Naive B cell (primary cell): ENCODE measurements around the gene PTPN7. TPM values are rescaled to one million over a fixed set of nuclear protein-coding genes. Genes with fewer than 3 reads are reported as not detected.
"Not testable (repeated sequence)": the region's sequence is repeated elsewhere in the genome, so short reads cannot be mapped to it uniquely, and the experiment has no call there.

ENCODE experiments used
- ATAC-seq, 2 donors: fragments of 150-1000 bp; cut with Tn5 transposase; 2 replicates each; pipeline ENCODE4 v1.10.0; 2021; ENCODE audit warnings: low read depth in 2 of 2, mild to moderate bottlenecking in 2 of 2, moderate library complexity in 2 of 2
- DNase-seq: peaks from one replicate; pipeline ENCODE4 v3.0.0; 2022
- H3K27ac Mint-ChIP-seq, 6 donors: one replicate each; pipeline ENCODE4 v1.8.0; 2020 to 2022; ENCODE audit warnings: mild to moderate bottlenecking in 6 of 6, mixed read lengths in 6 of 6, moderate library complexity in 5 of 6, inconsistent platforms in 2 of 6
- H3K27me3 Mint-ChIP-seq, 3 donors: one replicate each; pipeline ENCODE4 v1.8.0; 2021 to 2022; ENCODE audit warnings: mixed read lengths in 3 of 3, mild to moderate bottlenecking in 1 of 3
- H3K36me3 Mint-ChIP-seq, 2 donors: one replicate each; pipeline ENCODE4 v1.8.0; 2020 to 2022; ENCODE audit warnings: mixed read lengths in 2 of 2, inconsistent platforms in 1 of 2, mild to moderate bottlenecking in 1 of 2
- H3K4me1 Mint-ChIP-seq, 3 donors: one replicate each; pipeline ENCODE4 v1.8.0; 2020 to 2022; ENCODE audit warnings: mixed read lengths in 3 of 3, inconsistent platforms in 1 of 3, mild to moderate bottlenecking in 1 of 3, moderate library complexity in 1 of 3
- H3K4me3 Mint-ChIP-seq, 8 donors: one replicate each; pipeline ENCODE4 v1.8.0; 2020 to 2022; ENCODE audit warnings: mild to moderate bottlenecking in 8 of 8, mixed read lengths in 8 of 8, moderate library complexity in 8 of 8, inconsistent platforms in 2 of 8
- H3K9me3 Mint-ChIP-seq, 7 donors: one replicate each; pipeline ENCODE4 v1.8.0; 2020 to 2022; ENCODE audit warnings: mixed read lengths in 7 of 7, mild to moderate bottlenecking in 5 of 7, inconsistent platforms in 2 of 7, moderate library complexity in 1 of 7
- polyA plus RNA-seq, 6 donors: library from polyadenylated mRNA; unstranded; fragments of 300-500 nt; fragmentation: Illumina TruSeq; gene quantifications; one replicate each; pipeline ENCODE4 v1.2.3, GENCODE V29; 2021; ENCODE audit warnings: low read depth in 6 of 6

Gene PTPN7
- polyA plus RNA-seq, 6 donors from 2014 or later: 19.0 to 41.5 (median 22.9) TPM

DNA sequence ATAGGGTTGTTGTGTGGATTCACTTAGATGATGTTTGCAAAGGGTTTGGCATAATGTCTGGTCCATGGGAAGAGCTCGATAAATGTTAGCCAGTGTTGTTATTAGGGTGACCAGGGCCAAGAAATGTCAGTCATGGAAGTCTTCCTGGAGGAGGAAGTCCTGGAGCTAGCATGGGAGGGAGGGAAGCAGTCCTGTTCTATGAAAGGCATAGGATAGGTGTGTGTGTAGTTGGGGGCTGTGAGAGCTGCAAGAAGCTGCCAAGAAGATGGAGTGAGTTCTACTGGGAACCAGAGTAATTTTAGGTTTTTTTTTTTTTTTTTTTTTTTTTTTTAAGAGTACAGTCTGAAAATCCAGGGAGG, 37.9 kb upstream of the PTPN7 start:
- ATAC-seq: no peak
- Mint-ChIP-seq H3K9me3 (no peaks in the 10 kb centered on the region), H3K36me3 (no peaks in the 10 kb centered on the region), H3K4me3 (no peak overlapping the region), H3K27ac (peak overlapping the region in 1 of 6 donors; percentile 49), H3K27me3 (peaks cover 37 to 74% (median 70%) of the 10 kb centered on the region in 3 donors), H3K4me1 (peaks cover 15 to 22% (median 18%) of the 10 kb centered on the region in 3 donors)
- no peak for DNase-seq

- DNase-seq (no peak), ATAC-seq (no peak)
- H3K27ac Mint-ChIP-seq: no peak overlapping the region
- peaks cover 37 to 80% (median 72%) of the 10 kb centered on the region in 3 donors for H3K27me3 Mint-ChIP-seq
- no peaks in the 10 kb centered on the region for H3K36me3 Mint-ChIP-seq
- H3K4me1 Mint-ChIP-seq: peaks cover 15 to 24% (median 19%) of the 10 kb centered on the region in 3 donors
- H3K9me3 Mint-ChIP-seq: no peaks in the 10 kb centered on the region
- no peak overlapping the region for H3K4me3 Mint-ChIP-seq
Measured at GRCh38 chr1:202197653-202198365, 37.4 kb upstream of the PTPN7 start.

GRCh38 chr1:202194328-202194648, 33.9 kb upstream of the PTPN7 start:
- DNase-seq (no peak), ATAC-seq (no peak)
- Mint-ChIP-seq H3K4me1 (peaks cover 16 to 19% (median 19%) of the 10 kb centered on the region in 3 donors), H3K9me3 (no peaks in the 10 kb centered on the region), H3K36me3 (no peaks in the 10 kb centered on the region), H3K27me3 (peaks cover 34 to 76% (median 61%) of the 10 kb centered on the region in 3 donors), H3K4me3 (peak overlapping the region in 4 of 8 donors; percentile 34 to 86 (median 60)), H3K27ac (peak overlapping the region in 1 of 6 donors; percentile 86)

- ATAC-seq (peak; percentile 43 to 46), DNase-seq (peak; percentile 15)
- H3K4me1 Mint-ChIP-seq: peaks cover 11 to 19% (median 19%) of the 10 kb centered on the region in 3 donors
- H3K36me3 Mint-ChIP-seq: no peaks in the 10 kb centered on the region
- H3K4me3 Mint-ChIP-seq: peak within 1 kb of the TSS in 6 of 8 donors; percentile 54 to 90 (median 72)
- peaks cover 34 to 70% (median 56%) of the 10 kb centered on the region in 3 donors for H3K27me3 Mint-ChIP-seq
- H3K9me3 Mint-ChIP-seq: no peaks in the 10 kb centered on the region
- H3K27ac Mint-ChIP-seq: peak within 1 kb of the TSS in 1 of 6 donors; percentile 86
Measured at GRCh38 chr1:202193614-202194327, 33.4 kb upstream of the PTPN7 start, which contains the start of gene LGR6. LGR6 (plus strand) TSS chr1:202193799; CDS start chr1:202193990, 191 bp downstream.

- Mint-ChIP-seq H3K9me3 (no peaks in the 10 kb centered on the region), H3K27ac (no peak overlapping the region), H3K27me3 (peaks cover 28 to 66% (median 49%) of the 10 kb centered on the region in 3 donors), H3K4me1 (peaks cover 13 to 20% (median 15%) of the 10 kb centered on the region in 3 donors), H3K36me3 (no peaks in the 10 kb centered on the region), H3K4me3 (peak overlapping the region in 6 of 8 donors; percentile 54 to 90 (median 67))
- ATAC-seq (peak; percentile 54 to 65), DNase-seq (peak; percentile 56)
Measured at GRCh38 chr1:202192770-202193613, 32.6 kb upstream of the PTPN7 start.

DNA sequence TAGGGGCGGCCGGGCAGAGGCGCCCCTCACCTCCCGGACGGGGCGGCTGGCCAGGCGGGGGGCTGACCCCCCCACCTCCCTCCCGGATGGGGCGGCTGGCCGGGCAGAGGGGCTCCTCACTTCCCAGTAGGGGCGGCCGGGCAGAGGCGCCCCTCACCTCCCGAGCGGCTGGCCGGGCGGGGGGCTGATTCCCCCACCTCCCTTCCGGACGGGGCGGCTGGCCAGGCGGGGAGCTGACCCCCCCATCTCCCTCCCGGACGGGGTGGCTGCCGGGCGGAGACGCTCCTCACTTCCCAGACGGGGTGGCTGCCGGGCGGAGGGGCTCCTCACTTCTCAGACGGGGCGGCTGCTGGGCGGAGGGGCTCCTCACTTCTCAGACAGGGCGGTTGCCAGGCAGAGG, 31.0 kb upstream of the PTPN7 start:
- H3K4me1 Mint-ChIP-seq: peaks cover 13 to 25% (median 15%) of the 10 kb centered on the region in 3 donors
- H3K9me3 Mint-ChIP-seq, ATAC-seq, H3K4me3 Mint-ChIP-seq, H3K36me3 Mint-ChIP-seq, H3K27ac Mint-ChIP-seq, DNase-seq: not testable (repeated sequence)
- peaks cover 17 to 69% (median 55%) of the 10 kb centered on the region in 3 donors for H3K27me3 Mint-ChIP-seq

DNA sequence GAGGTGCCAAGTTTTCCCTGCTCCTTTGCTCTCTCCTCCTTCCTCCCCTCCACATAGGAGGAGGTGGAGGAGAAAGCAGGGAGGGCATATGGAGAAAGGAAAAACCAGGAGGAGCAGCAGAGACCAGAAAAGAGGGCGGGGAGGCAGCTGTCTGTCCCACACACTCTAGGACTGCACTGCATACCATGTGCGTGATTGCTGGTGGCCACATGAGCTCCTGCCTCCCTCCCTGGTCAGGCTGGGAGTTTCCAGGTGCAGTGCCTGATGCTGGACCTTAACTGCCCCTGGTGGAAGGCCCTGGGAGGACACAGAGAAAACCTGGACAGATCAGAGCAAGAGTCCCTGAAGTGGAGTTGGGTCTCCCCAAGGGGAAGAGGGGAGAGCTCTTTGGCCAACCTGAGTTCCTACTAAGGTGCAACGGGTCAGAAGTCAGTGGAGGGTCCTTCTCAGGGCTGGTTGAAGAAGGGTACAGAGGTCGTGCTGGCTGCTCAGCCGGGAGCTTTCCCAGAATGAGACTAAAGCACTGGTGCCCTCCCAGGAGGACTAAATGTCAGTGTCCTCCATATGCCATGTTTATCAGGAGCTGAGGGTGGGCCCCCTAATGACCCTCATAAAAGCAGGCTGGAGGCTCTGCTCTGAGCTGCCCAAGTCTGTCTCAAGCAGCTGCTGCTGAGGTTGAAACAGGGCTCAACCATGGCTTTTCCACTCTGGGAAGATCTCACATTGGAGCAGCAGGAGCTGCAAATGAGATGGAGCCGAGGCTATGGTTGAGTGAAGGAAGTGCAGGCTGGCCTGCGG, 29.7 kb upstream of the PTPN7 start:
- peaks cover 5 to 68% (median 53%) of the 10 kb centered on the region in 3 donors for H3K27me3 Mint-ChIP-seq
- H3K4me1 Mint-ChIP-seq: peaks cover 13 to 22% (median 15%) of the 10 kb centered on the region in 3 donors
- H3K27ac Mint-ChIP-seq: peak overlapping the region in 2 of 6 donors; percentile 25 to 67
- DNase-seq (no peak), ATAC-seq (no peak)
- no peak overlapping the region for H3K4me3 Mint-ChIP-seq
- no peaks in the 10 kb centered on the region for H3K36me3 Mint-ChIP-seq
- H3K9me3 Mint-ChIP-seq: no peaks in the 10 kb centered on the region

DNA sequence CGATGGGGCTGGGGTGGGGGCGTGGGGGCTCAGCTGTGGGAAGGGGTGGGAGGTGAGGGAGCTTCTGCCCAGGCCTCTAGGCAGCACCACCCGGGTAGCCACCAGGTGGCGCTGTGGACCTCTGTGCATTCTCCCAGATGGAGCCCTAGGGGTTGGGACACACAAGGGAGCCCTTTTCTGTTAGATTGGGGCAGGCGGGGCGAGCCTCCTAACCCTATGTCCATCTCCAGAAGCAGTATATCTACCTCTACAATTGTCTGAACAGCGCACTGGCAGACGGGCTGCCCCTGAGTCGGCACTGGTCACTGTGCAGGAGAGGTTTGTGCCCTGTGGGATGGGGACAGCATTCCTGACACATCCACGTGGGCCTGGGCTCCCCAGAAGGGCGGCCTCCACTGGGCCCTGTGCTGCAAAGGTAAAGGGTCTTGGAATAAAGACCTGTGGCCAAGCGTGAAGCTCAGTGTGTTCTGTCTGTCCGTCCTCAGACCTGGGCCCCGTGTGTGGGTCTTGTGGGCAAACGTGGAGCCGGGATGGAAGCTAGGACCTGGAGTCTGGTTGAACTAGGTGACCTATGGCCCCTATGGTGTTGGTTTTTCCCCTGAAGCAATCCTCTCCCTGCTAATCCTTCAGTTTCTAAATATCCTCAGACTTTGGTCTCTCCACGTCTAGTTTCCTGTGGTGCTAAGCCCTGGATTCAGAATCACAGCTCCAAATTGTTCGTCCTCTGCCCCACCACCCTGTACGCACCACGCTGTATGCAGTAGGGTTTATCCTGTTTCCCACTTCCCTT, 28.8 kb upstream of the PTPN7 start:
- peaks cover 5 to 67% (median 53%) of the 10 kb centered on the region in 3 donors for H3K27me3 Mint-ChIP-seq
- H3K4me3 Mint-ChIP-seq: no peak overlapping the region
- peak; percentile 68 to 70 for ATAC-seq
- no peak overlapping the region for H3K27ac Mint-ChIP-seq
- H3K36me3 Mint-ChIP-seq: no peaks in the 10 kb centered on the region
- peak; percentile 70 for DNase-seq
- H3K4me1 Mint-ChIP-seq: peaks cover 12 to 17% (median 12%) of the 10 kb centered on the region in 3 donors
- H3K9me3 Mint-ChIP-seq: no peaks in the 10 kb centered on the region

DNA sequence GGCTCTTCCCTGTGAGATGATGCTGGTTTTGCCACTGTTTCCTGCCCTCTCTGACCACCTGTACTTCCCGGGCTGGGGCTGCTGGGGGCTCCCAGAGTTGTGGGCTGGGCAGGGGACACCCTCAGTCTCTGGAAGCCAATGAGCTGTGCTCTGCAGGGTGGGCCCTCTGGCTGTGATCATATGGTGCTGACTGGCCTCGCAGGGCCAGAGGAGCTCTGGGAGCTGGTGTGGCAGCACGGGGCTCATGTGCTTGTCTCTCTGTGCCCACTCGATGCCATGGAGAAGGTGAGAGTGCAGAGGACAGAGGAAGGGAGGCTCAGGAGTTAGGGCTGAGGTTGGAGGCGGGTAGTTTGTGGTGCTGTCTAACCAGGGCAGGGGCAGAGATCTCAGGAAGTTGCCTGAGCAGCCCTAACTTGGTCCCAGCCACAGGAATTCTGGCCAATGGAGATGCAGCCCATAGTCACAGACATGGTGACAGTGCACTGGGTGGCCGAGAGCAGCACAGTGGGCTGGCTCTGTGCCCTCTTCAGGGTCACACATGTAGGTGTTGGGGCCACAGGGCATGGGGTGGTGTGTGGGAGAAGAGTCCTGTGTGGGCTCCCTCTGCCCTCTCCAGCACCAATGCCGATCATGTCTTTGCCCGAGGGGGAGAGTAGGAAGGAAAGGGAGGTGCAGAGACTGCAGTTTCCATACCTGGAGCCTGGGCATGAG, 27.4 kb upstream of the PTPN7 start:
- DNase-seq (no peak), ATAC-seq (no peak)
- H3K27me3 Mint-ChIP-seq: peaks cover 11 to 62% (median 57%) of the 10 kb centered on the region in 3 donors
- no peaks in the 10 kb centered on the region for H3K36me3 Mint-ChIP-seq
- peaks cover 10 to 13% (median 13%) of the 10 kb centered on the region in 3 donors for H3K4me1 Mint-ChIP-seq
- H3K4me3 Mint-ChIP-seq: no peak overlapping the region
- no peaks in the 10 kb centered on the region for H3K9me3 Mint-ChIP-seq
- H3K27ac Mint-ChIP-seq: no peak overlapping the region

DNA sequence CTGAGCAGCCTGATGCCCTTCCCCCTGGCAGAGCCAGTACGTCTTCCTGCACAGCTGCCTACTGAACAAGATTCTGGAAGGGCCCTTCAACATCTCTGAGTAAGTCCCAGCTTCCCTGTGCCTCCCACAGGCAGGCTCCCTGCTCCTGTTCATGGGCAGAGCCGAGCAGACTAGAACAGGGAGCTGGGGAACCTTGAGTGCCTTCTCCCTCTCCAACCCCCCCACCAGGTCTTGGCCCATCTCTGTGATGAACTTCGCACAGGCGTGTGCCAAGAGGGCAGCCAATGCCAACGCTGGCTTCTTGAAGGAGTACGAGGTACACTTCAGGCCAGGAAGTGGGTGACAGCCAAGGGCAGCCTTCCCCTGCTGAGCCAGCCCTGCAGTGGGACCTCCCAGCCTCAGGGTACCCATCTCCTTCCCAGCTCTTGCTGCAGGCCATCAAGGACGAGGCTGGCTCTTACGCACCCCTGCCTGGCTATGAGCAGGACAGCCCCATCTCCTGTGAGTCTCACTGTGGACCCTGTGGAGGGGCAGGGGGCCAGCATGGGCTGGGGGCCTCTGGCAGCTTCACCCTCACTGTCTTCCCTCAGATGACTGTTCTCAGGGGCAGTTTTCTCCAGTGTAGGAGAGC, 26.8 kb upstream of the PTPN7 start:
- Mint-ChIP-seq H3K36me3 (no peaks in the 10 kb centered on the region), H3K27me3 (peaks cover 11 to 58% (median 57%) of the 10 kb centered on the region in 3 donors), H3K4me3 (no peak overlapping the region), H3K4me1 (peaks cover 10 to 13% (median 10%) of the 10 kb centered on the region in 3 donors), H3K9me3 (no peaks in the 10 kb centered on the region), H3K27ac (no peak overlapping the region)
- no peak for ATAC-seq
- DNase-seq: no peak

- no peak overlapping the region for H3K4me3 Mint-ChIP-seq
- H3K4me1 Mint-ChIP-seq: peaks cover 10 to 13% (median 10%) of the 10 kb centered on the region in 3 donors
- ATAC-seq: no peak
- H3K36me3 Mint-ChIP-seq: no peaks in the 10 kb centered on the region
- peaks cover 14 to 66% (median 62%) of the 10 kb centered on the region in 3 donors for H3K27me3 Mint-ChIP-seq
- DNase-seq: no peak
- no peak overlapping the region for H3K27ac Mint-ChIP-seq
- H3K9me3 Mint-ChIP-seq: no peaks in the 10 kb centered on the region
Measured at GRCh38 chr1:202186327-202186726, 25.9 kb upstream of the PTPN7 start.
